ENCODE measurements around the gene C2orf80. TPM values are rescaled to one million over a fixed set of nuclear protein-coding genes. Genes with fewer than 3 reads are reported as not detected.
A peak's percentile ranks its signal among the peaks of the same experiment; 100 is the strongest.

The C2orf80 gene
- total RNA-seq, 4 donors from 2014 or later: not detected

DNA sequence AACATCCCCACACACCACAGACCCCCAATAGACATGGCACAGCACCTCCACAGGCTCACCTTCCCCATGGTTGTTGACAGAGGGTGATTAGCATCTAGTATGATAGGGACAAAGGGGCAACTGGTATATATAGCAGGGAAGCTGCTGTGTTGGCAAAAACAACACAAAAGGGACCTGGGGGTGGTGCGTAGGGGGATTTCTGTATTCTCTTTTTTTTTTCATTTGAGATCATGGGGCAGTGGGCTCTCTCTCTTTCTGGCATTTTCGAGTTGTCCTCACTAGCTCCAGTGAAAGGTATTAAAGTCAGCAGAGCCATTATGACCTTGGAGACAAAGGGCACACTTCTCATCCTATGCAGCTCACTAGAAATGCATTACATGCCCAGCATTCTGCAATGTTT lies 26.3 kb downstream of the C2orf80 start, which contains the start of gene CRYGA:
Gene CRYGA (minus strand): TSS at position 101 of the 400 bp plus-strand sequence. CDS start 33 bp downstream, at position 68.
- DNase-seq: no peak
- Histone ChIP-seq H3K27me3 (no peaks in the 10 kb centered on the region), H3K4me3 (no peak within 1 kb of the TSS), H3K27ac (no peak within 1 kb of the TSS), H3K4me1 (no peaks in the 10 kb centered on the region), H3K9me3 (no peaks in the 10 kb centered on the region), H3K36me3 (no peaks in the 10 kb centered on the region)
- TF ChIP-seq POLR2A (IDR thresholded peaks at IDR 0.05) (no peak), CTCF (IDR thresholded peaks at IDR 0.05) (no peak)

DNA sequence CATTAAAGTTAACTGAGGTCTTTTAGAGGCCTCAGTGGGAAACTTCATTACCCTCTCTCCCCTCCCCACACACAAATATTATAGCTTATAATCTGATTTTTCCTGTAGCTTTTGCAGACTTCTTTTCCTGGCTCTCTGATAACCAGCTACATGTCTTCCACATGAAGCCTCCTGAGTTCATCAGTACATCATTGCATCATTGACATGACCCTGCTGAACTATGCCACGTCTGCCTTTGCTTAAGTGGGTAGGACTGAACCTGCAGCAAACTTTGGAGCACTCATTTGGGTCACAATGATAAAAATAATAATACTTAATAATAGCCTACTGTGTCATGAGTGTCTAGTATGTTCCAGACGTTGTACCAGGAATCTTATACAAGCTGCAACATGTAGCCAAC lies 33.4 kb downstream of the C2orf80 start:
- Histone ChIP-seq H3K27me3 (no peaks in the 10 kb centered on the region), H3K4me3 (no peak overlapping the region), H3K9me3 (no peaks in the 10 kb centered on the region), H3K4me1 (no peaks in the 10 kb centered on the region), H3K36me3 (no peaks in the 10 kb centered on the region), H3K27ac (no peak overlapping the region)
- no peak for DNase-seq
- no peak for TF ChIP-seq POLR2A (IDR thresholded peaks at IDR 0.05)
- TF ChIP-seq CTCF (IDR thresholded peaks at IDR 0.05): no peak

- Histone ChIP-seq H3K9me3 (no peaks in the 10 kb centered on the region), H3K36me3 (no peaks in the 10 kb centered on the region), H3K27me3 (no peaks in the 10 kb centered on the region), H3K27ac (no peak overlapping the region), H3K4me1 (no peaks in the 10 kb centered on the region), H3K4me3 (no peak overlapping the region)
- TF ChIP-seq CTCF (IDR thresholded peaks at IDR 0.05) (no peak), POLR2A (IDR thresholded peaks at IDR 0.05) (no peak)
- no peak for DNase-seq
Measured at GRCh38 chr2:208153156-208153555, 36.7 kb downstream of the C2orf80 start.

- H3K4me1 ChIP-seq: no peaks in the 10 kb centered on the region
- H3K27me3 ChIP-seq: no peaks in the 10 kb centered on the region
- H3K27ac ChIP-seq: no peak overlapping the region
- no peak for TF ChIP-seq CTCF (IDR thresholded peaks at IDR 0.05)
- no peak for TF ChIP-seq POLR2A (IDR thresholded peaks at IDR 0.05)
- no peak for DNase-seq
- H3K4me3 ChIP-seq: no peak overlapping the region
- H3K9me3 ChIP-seq: no peaks in the 10 kb centered on the region
- H3K36me3 ChIP-seq: no peaks in the 10 kb centered on the region
Measured at GRCh38 chr2:208150956-208151355, 38.9 kb downstream of the C2orf80 start.

- Histone ChIP-seq H3K27ac (no peak overlapping the region), H3K9me3 (no peaks in the 10 kb centered on the region), H3K27me3 (no peaks in the 10 kb centered on the region), H3K36me3 (no peaks in the 10 kb centered on the region), H3K4me1 (no peaks in the 10 kb centered on the region), H3K4me3 (no peak overlapping the region)
- no peak for TF ChIP-seq CTCF (IDR thresholded peaks at IDR 0.05)
- no peak for TF ChIP-seq POLR2A (IDR thresholded peaks at IDR 0.05)
- no peak for DNase-seq
Measured at GRCh38 chr2:208150094-208150493, 39.7 kb downstream of the C2orf80 start.

DNA sequence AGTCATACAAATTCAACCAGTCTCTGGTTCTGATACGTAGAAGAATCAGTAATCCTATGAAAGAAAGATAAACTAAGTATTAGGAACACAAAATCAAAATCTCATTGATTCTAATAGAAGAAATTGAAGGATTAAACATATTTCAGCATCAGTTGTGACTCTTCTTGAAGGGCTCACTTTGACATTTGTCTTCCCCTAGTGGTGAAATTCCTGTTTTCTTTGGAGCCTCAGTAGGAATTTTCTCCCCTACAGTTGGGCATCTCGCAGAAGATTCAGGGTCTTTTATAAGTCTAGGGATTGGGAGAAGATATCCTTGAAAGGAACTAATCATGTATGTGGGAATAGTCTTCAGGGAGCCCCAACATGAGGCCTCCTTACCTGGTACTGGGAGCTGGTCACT lies 41.0 kb downstream of the C2orf80 start:
- Histone ChIP-seq H3K4me1 (no peaks in the 10 kb centered on the region), H3K36me3 (no peaks in the 10 kb centered on the region), H3K27me3 (no peaks in the 10 kb centered on the region), H3K27ac (no peak overlapping the region), H3K4me3 (no peak overlapping the region), H3K9me3 (no peaks in the 10 kb centered on the region)
- no peak for DNase-seq
- TF ChIP-seq CTCF (IDR thresholded peaks at IDR 0.05) (peak in 3 of 6 experiments; percentile 34 to 39 (median 39)), POLR2A (IDR thresholded peaks at IDR 0.05) (no peak)

All from Peyer's patch (tissue), 4 donors.